Mesendoderm (in vitro differentiated cells): ENCODE measurements around the gene PACSIN2.

Source experiments
- DNase-seq: peaks from one replicate; pipeline ENCODE4 v3.0.0; 2013
- H2AK5ac ChIP-seq: 2 replicates; pipeline ENCODE4 v1.6.1; 2013; ENCODE audit warnings: low read length, inconsistent platforms
- H2BK120ac ChIP-seq: 2 replicates; pipeline ENCODE4 v1.6.1; 2013; ENCODE audit warnings: low read depth, mild to moderate bottlenecking, low read length, moderate library complexity, mixed read lengths
- H2BK15ac ChIP-seq: replicated peaks from 2 replicates; pipeline ENCODE4 v1.6.1; 2013; ENCODE audit warnings: low read depth, mild to moderate bottlenecking, moderate library complexity
- H2BK5ac ChIP-seq: 2 replicates; pipeline ENCODE4 v1.6.1; 2013; ENCODE audit warnings: low read length, inconsistent platforms
- H3K18ac ChIP-seq: 2 replicates; pipeline ENCODE4 v1.6.1; 2013; ENCODE audit warnings: mild to moderate bottlenecking, low read length, mixed read lengths
- H3K23ac ChIP-seq: one replicate; pipeline ENCODE4 v1.6.1; 2013; ENCODE audit warnings: low read length
- H3K27ac ChIP-seq: 2 replicates; pipeline ENCODE4 v1.5.1; 2013; ENCODE audit warnings: low read depth, mild to moderate bottlenecking, inconsistent platforms, low read length, moderate library complexity
- H3K27me3 ChIP-seq: 2 replicates; pipeline ENCODE4 v1.6.1; 2013; ENCODE audit warnings: low read length, control low read depth, mild to moderate bottlenecking, inconsistent platforms; ENCODE audit not compliant: insufficient read depth, poor library complexity
- H3K36me3 ChIP-seq: 2 replicates; pipeline ENCODE4 v1.6.1; 2013; ENCODE audit warnings: low read length, inconsistent platforms; ENCODE audit not compliant: control insufficient read depth, insufficient read depth
- H3K4ac ChIP-seq: one replicate; pipeline ENCODE4 v1.6.1; 2013; ENCODE audit warnings: low read depth, mild to moderate bottlenecking, low read length, moderate library complexity
- H3K4me1 ChIP-seq: 2 replicates; pipeline ENCODE4 v1.6.1; 2013; ENCODE audit warnings: low read depth, low read length, inconsistent platforms; ENCODE audit not compliant: control insufficient read depth
- H3K4me2 ChIP-seq: 2 replicates; pipeline ENCODE4 v1.6.1; 2013; ENCODE audit warnings: low read length
- H3K4me3 ChIP-seq: 2 replicates; pipeline ENCODE4 v1.5.1; 2013; ENCODE audit warnings: mild to moderate bottlenecking, low read length
- H3K56ac ChIP-seq: one replicate; pipeline ENCODE4 v1.6.1; 2013; ENCODE audit warnings: low read length
- H3K79me1 ChIP-seq: 2 replicates; pipeline ENCODE4 v1.6.1; 2013; ENCODE audit warnings: low read length, inconsistent platforms
- H3K79me2 ChIP-seq: 2 replicates; pipeline ENCODE4 v1.6.1; 2013; ENCODE audit warnings: mild to moderate bottlenecking, low read length; ENCODE audit not compliant: control insufficient read depth, insufficient read depth
- H3K9ac ChIP-seq: 2 replicates; pipeline ENCODE4 v1.6.1; 2013; ENCODE audit warnings: low read length, inconsistent platforms
- H4K5ac ChIP-seq: one replicate; pipeline ENCODE4 v1.6.1; 2013; ENCODE audit warnings: low read length
- H4K8ac ChIP-seq: one replicate; pipeline ENCODE4 v1.6.1; 2013; ENCODE audit warnings: low read depth, mild to moderate bottlenecking, control low read depth, low read length, moderate library complexity
- WGBS: extraction: QIAGEN DNeasy Blood & Tissue Kit; methylation state at CpG from one replicate; pipeline ENCODE4 v1.1.7; 2013; ENCODE audit warnings: low lambda C conversion rate, missing lambda C conversion rate; ENCODE audit not compliant: insufficient coverage; ENCODE audit errors: extremely low coverage; 5-methylcytosine and 5-hydroxymethylcytosine counted together

The PACSIN2 gene

DNA sequence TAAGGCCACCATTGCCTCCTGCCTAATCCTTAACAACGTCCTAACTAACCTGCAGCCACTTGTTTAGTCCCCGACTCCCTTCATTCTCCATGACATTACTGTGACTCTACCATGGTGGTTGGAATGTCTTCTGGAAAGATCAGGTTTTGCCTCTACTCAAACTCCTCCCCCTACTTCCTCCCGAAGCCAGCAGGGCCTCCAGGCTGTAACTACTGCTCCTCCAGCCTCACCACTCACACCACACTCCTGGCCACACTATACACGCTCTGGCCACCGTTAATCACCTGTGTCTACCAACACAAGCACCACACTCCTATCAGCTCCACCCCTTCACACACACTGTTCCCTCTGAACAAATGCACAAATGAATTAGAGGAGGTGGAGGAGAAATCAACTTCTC lies 69.2 kb downstream of the PACSIN2 start:
- H4K5ac ChIP-seq, result no peak overlapping the region
- no peak overlapping the region for H3K9ac ChIP-seq
- peaks cover 31% of the 10 kb centered on the region for H3K79me2 ChIP-seq
- H3K79me1 ChIP-seq, result peaks cover 26% of the 10 kb centered on the region
- no peak overlapping the region for H3K4ac ChIP-seq
- H3K27ac ChIP-seq, result no peak overlapping the region
- peak; percentile 75 for DNase-seq
- H3K23ac ChIP-seq, result no peak overlapping the region
- H2AK5ac ChIP-seq, result no peak overlapping the region
- H2BK15ac ChIP-seq, result no peak overlapping the region
- H3K4me1 ChIP-seq, result peaks cover 7% of the 10 kb centered on the region
- no peaks in the 10 kb centered on the region for H3K27me3 ChIP-seq
- no CpG with 5 or more reads among the region's 5 CpGs for WGBS
- H3K4me3 ChIP-seq, result no peak overlapping the region
- H3K56ac ChIP-seq, result no peak overlapping the region
- no peak overlapping the region for H2BK5ac ChIP-seq
- H2BK120ac ChIP-seq, result no peak overlapping the region
- H3K18ac ChIP-seq, result no peak overlapping the region
- H4K8ac ChIP-seq, result no peak overlapping the region
- H3K4me2 ChIP-seq, result no peak overlapping the region
- H3K36me3 ChIP-seq, result no peaks in the 10 kb centered on the region

- no peaks in the 10 kb centered on the region for H3K36me3 ChIP-seq
- no peak overlapping the region for H2BK120ac ChIP-seq
- peaks cover 12% of the 10 kb centered on the region for H3K4me1 ChIP-seq
- H3K4ac ChIP-seq, result no peak overlapping the region
- no peak overlapping the region for H3K56ac ChIP-seq
- no peak for DNase-seq
- no peaks in the 10 kb centered on the region for H3K27me3 ChIP-seq
- H3K23ac ChIP-seq, result no peak overlapping the region
- H4K8ac ChIP-seq, result no peak overlapping the region
- H3K9ac ChIP-seq, result no peak overlapping the region
- H3K79me2 ChIP-seq, result peaks cover 28% of the 10 kb centered on the region
- no peak overlapping the region for H2BK15ac ChIP-seq
- no peak overlapping the region for H2AK5ac ChIP-seq
- H4K5ac ChIP-seq, result no peak overlapping the region
- H3K4me2 ChIP-seq, result no peak overlapping the region
- no peak overlapping the region for H2BK5ac ChIP-seq
- H3K27ac ChIP-seq, result no peak overlapping the region
- no peak overlapping the region for H3K18ac ChIP-seq
- peaks cover 26% of the 10 kb centered on the region for H3K79me1 ChIP-seq
- no peak overlapping the region for H3K4me3 ChIP-seq
- no CpG with 5 or more reads among the region's 9 CpGs for WGBS
These were observed 69.9 kb downstream of the PACSIN2 start for GRCh38 chr22:42945027-42945426.

DNA sequence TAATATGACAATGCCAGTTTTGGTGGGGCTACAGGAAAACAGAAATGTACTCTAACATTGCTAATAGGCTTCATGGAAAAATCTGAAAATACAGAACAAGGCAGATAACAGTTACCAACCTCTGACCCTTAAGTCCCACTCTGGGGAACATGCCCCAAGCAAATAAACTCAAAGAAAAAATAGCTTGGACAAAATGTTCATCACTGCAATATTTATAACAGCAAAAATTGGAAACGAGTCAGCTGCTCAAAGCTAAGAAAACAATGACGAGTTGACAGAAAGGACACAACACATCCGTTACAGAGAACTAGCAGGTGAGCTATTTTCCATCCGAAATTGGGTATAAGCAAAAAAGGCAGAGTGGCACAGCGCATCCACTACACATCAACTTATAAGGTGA lies 70.5 kb downstream of the PACSIN2 start:
- Histone ChIP-seq H2BK15ac (no peak overlapping the region), H4K5ac (no peak overlapping the region), H3K27ac (no peak overlapping the region), H3K79me1 (peaks cover 26% of the 10 kb centered on the region), H2AK5ac (no peak overlapping the region), H3K27me3 (no peaks in the 10 kb centered on the region), H3K79me2 (peaks cover 27% of the 10 kb centered on the region), H3K9ac (no peak overlapping the region), H3K18ac (no peak overlapping the region), H3K4me1 (peaks cover 14% of the 10 kb centered on the region), H2BK120ac (no peak overlapping the region), H3K4me3 (no peak overlapping the region), H3K4me2 (no peak overlapping the region), H3K23ac (no peak overlapping the region), H4K8ac (no peak overlapping the region), H3K56ac (no peak overlapping the region), H3K4ac (no peak overlapping the region), H3K36me3 (no peaks in the 10 kb centered on the region), H2BK5ac (no peak overlapping the region)
- no peak for DNase-seq
- no CpG with 5 or more reads among the region's 5 CpGs for WGBS

DNA sequence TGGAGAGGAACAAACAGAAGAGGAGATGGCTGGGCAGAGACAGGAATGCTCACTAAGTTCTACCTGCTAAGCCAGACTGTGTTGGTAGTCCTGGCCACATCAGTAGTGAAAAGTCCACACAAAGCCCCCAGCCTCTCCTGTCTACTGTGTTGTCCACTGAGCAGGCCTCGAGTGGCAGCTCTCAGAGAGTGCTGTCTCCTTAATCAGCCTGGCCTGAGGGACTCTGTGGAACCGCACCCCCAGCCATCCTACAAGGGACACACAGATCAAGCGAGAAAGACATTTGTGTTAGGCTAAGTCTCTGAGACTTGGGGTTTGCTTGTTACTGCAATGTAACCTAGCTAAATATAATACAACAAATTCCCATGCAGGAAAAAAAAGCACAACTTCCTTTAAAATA lies 71.0 kb downstream of the PACSIN2 start:
- no peak overlapping the region for H3K18ac ChIP-seq
- no peak overlapping the region for H2AK5ac ChIP-seq
- H3K4me3 ChIP-seq, result no peak overlapping the region
- H3K79me1 ChIP-seq, result peaks cover 29% of the 10 kb centered on the region
- H3K9ac ChIP-seq, result no peak overlapping the region
- H3K23ac ChIP-seq, result no peak overlapping the region
- no peak overlapping the region for H3K27ac ChIP-seq
- peaks cover 16% of the 10 kb centered on the region for H3K4me1 ChIP-seq
- no peak overlapping the region for H2BK120ac ChIP-seq
- no peaks in the 10 kb centered on the region for H3K36me3 ChIP-seq
- no peaks in the 10 kb centered on the region for H3K27me3 ChIP-seq
- H2BK5ac ChIP-seq, result no peak overlapping the region
- no peak overlapping the region for H3K4me2 ChIP-seq
- no peak overlapping the region for H4K5ac ChIP-seq
- no peak overlapping the region for H2BK15ac ChIP-seq
- DNase-seq, result no peak
- H3K56ac ChIP-seq, result no peak overlapping the region
- no CpG with 5 or more reads among the region's 3 CpGs for WGBS
- H3K4ac ChIP-seq, result no peak overlapping the region
- H4K8ac ChIP-seq, result no peak overlapping the region
- peaks cover 28% of the 10 kb centered on the region for H3K79me2 ChIP-seq

GRCh38 chr22:42942351-42942750 lies 72.6 kb downstream of the PACSIN2 start:
- WGBS, result no CpG with 5 or more reads among the region's 2 CpGs
- no peak overlapping the region for H3K4me2 ChIP-seq

DNA sequence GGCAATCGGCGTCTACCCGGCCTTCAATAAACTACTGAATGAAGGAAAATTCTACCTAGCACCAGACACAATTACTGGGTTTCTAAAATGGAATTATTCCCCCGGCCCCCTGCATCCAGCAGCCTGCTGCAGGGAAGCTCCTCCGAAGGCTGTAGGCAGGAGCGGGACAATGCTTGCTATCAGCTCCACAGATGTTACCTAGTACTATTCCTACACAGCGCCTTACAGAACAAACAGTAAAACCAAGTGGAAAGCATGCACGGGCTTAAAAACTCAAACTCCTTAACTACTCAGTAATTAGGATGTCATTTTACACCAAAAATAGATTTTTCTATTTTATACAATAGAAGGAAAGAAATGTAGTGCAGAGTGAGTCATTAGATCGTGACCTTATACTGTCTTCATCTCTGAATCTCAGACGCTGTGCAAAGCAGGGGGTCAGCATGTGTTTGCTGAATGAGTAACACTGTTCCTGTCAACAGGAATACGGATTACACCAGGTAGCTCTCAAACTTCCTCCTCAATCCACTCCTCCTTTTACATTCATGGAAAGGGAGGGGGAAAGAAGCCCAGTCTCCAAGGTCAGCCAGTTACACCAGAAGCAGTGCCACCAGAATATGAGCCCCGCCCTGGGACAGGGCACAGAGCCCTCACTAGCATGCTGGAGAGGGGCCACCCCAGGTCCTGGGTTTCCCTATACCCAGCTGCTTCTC lies 74.9 kb downstream of the PACSIN2 start:
- Histone ChIP-seq H3K4me3 (no peak overlapping the region), H3K4ac (no peak overlapping the region)

More at GRCh38 chr22:42942351-42942750, 72.6 kb downstream of the PACSIN2 start:
- Histone ChIP-seq H3K36me3 (no peaks in the 10 kb centered on the region), H3K4me3 (no peak overlapping the region), H3K4me1 (peaks cover 16% of the 10 kb centered on the region), H2AK5ac (no peak overlapping the region), H3K23ac (no peak overlapping the region), H2BK15ac (no peak overlapping the region), H3K79me1 (peaks cover 31% of the 10 kb centered on the region), H3K79me2 (peaks cover 31% of the 10 kb centered on the region), H3K27me3 (no peaks in the 10 kb centered on the region), H4K5ac (no peak overlapping the region), H3K9ac (no peak overlapping the region), H2BK5ac (no peak overlapping the region), H3K4ac (no peak overlapping the region), H3K27ac (no peak overlapping the region), H3K18ac (no peak overlapping the region), H3K56ac (no peak overlapping the region), H2BK120ac (no peak overlapping the region), H4K8ac (no peak overlapping the region)
- DNase-seq, result no peak

More for the DNA sequence above, 74.9 kb downstream of the PACSIN2 start:
- Histone ChIP-seq H3K4me2 (no peak overlapping the region), H3K79me2 (peaks cover 29% of the 10 kb centered on the region), H3K4me1 (peaks cover 8% of the 10 kb centered on the region), H2AK5ac (no peak overlapping the region), H2BK5ac (no peak overlapping the region), H3K18ac (no peak overlapping the region), H3K9ac (no peak overlapping the region), H4K5ac (no peak overlapping the region), H3K56ac (no peak overlapping the region), H2BK15ac (no peak overlapping the region), H3K27ac (peak overlapping the region; percentile 48), H3K23ac (no peak overlapping the region), H3K79me1 (peaks cover 29% of the 10 kb centered on the region), H3K27me3 (no peaks in the 10 kb centered on the region), H4K8ac (no peak overlapping the region), H3K36me3 (no peaks in the 10 kb centered on the region), H2BK120ac (no peak overlapping the region)
- no CpG with 5 or more reads among the region's 12 CpGs for WGBS
- peak; percentile 78 for DNase-seq
